ENCODE results near the gene BCL6B. TPM values are rescaled to one million over a fixed set of nuclear protein-coding genes. Genes with fewer than 3 reads are reported as not detected.
A peak's percentile ranks its signal among the peaks of the same experiment; 100 is the strongest.

BCL6B gene
- total RNA-seq, 1 donor from 2014 or later: 21.6 TPM

GRCh38 chr17:7007143-7007542 lies 15.7 kb upstream of the BCL6B start:
- no peak for DNase-seq (ENCODE audit: low spot score)

- DNase-seq (ENCODE audit: low spot score): no peak
These were observed 12.3 kb upstream of the BCL6B start for GRCh38 chr17:7010523-7010922.

GRCh38 chr17:7011415-7011814 lies 11.4 kb upstream of the BCL6B start:
- no peak for DNase-seq (ENCODE audit: low spot score)

GRCh38 chr17:7011942-7012254 lies 11.0 kb upstream of the BCL6B start:
- DNase-seq (ENCODE audit: low spot score): no peak

GRCh38 chr17:7014261-7014994 lies 8.4 kb upstream of the BCL6B start:
- peak; percentile 97 for DNase-seq (ENCODE audit: low spot score)

GRCh38 chr17:7014995-7015958 lies 7.6 kb upstream of the BCL6B start:
- peak; percentile 62 for DNase-seq (ENCODE audit: low spot score)

- no peak for DNase-seq (ENCODE audit: low spot score)
These were observed 6.4 kb upstream of the BCL6B start for GRCh38 chr17:7016418-7016817.

GRCh38 chr17:7016886-7017826 lies 5.7 kb upstream of the BCL6B start:
- no peak for DNase-seq (ENCODE audit: low spot score)

- DNase-seq (ENCODE audit: low spot score): no peak
These were observed 5.0 kb upstream of the BCL6B start for GRCh38 chr17:7017827-7018200.

GRCh38 chr17:7018331-7018964 lies 4.4 kb upstream of the BCL6B start:
- DNase-seq (ENCODE audit: low spot score): peak; percentile 48

GRCh38 chr17:7019367-7019766 lies 3.5 kb upstream of the BCL6B start:
- DNase-seq (ENCODE audit: low spot score): peak; percentile 44

GRCh38 chr17:7019839-7020519 lies 2.9 kb upstream of the BCL6B start:
- DNase-seq (ENCODE audit: low spot score): peak; percentile 67

- no peak for DNase-seq (ENCODE audit: low spot score)
These were observed 1.8 kb upstream of the BCL6B start for GRCh38 chr17:7020894-7021664.

GRCh38 chr17:7021993-7022778 lies 664 bp upstream of the BCL6B start:
- DNase-seq (ENCODE audit: low spot score): peak; percentile 75

- peak; percentile 91 for DNase-seq (ENCODE audit: low spot score)
These were observed 939 bp downstream of the BCL6B start for GRCh38 chr17:7023576-7024401.

GRCh38 chr17:7024402-7024785 lies 1.5 kb downstream of the BCL6B start:
- peak; percentile 51 for DNase-seq (ENCODE audit: low spot score)

- no peak for DNase-seq (ENCODE audit: low spot score)
These were observed 2.4 kb downstream of the BCL6B start for GRCh38 chr17:7025245-7025644.

- no peak for DNase-seq (ENCODE audit: low spot score)
These were observed 3.7 kb downstream of the BCL6B start for GRCh38 chr17:7026471-7027115.
